ENCODE data around the gene ZNF586.
"Not testable (repeated sequence)": the region's sequence is repeated elsewhere in the genome, so short reads cannot be mapped to it uniquely, and the experiment has no call there.

The ZNF586 gene

DNA sequence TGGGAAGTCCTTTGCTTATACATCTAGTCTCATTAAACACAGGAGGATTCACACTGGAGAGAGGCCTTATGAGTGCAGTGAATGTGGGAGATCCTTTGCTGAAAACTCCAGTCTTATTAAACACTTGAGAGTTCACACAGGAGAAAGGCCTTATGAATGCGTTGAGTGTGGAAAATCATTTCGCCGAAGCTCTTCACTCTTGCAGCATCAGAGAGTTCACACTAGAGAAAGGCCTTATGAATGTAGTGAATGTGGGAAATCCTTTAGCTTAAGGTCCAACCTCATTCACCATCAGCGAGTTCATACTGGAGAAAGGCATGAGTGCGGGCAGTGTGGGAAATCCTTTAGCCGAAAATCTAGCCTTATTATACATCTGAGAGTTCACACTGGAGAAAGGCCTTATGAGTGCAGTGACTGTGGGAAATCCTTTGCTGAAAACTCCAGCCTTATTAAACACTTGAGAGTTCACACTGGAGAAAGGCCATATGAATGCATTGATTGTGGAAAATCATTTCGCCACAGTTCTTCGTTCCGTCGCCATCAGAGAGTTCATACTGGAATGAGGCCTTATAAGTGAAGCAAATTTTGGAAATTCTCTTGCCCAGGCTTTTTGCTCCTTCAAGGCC is 9.9 kb downstream of the ZNF586 start:
- Histone ChIP-seq H3K4me3 (peak overlapping the region in 8 of 10 experiments; percentile 5 to 46 (median 12); a peak in 11 of 20 replicates), H3K4me2 (no peak overlapping the region), H3K36me3 (peaks cover 91 to 100% (median 99%) of the 10 kb centered on the region in 11 experiments), H3K9me3 (replicated peaks in 1 of 11) (peaks cover 96 to 100% (median 98%) of the 10 kb centered on the region in 11 experiments), H3K4me1 (no peaks in the 10 kb centered on the region), H3K27ac (no peak overlapping the region), H3K27me3 (no peaks in the 10 kb centered on the region; a peak in 1 of 22 replicates), H3K9ac (no peak overlapping the region), H4K20me1 (peaks cover 0 to 62% (median 12%) of the 10 kb centered on the region in 11 experiments; a peak in 11 of 22 replicates)
- TF ChIP-seq Cebpa-rat (IDR thresholded peaks at IDR 0.05): no peak

DNA sequence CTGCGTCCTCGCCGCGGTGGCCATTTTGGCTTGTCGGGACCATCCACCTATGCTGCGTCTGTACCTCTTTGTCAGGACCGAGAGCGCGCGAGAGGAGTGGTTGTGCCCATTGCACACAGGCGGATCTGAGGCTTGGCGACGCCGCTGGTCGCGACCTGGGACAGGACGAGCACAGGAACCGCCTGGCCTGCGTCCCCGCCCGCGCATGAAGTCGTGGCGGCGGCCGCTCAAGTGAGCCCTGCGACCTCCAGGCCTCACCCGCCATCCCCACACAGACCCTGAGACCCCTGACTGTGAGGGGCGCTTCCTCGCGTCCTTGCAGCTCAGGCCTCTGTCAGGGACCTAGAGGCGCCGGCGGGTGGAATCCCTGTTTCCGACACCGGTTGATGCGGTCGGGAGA is 16.8 kb downstream of the ZNF586 start:
- no peak overlapping the region for H3K4me3 ChIP-seq
- no peaks in the 10 kb centered on the region for H3K27me3 ChIP-seq
- no peak for TF ChIP-seq Cebpa-rat (IDR thresholded peaks at IDR 0.05)
- H3K27ac ChIP-seq: no peak overlapping the region
- peaks cover 81 to 98% (median 95%) of the 10 kb centered on the region in 11 experiments for H3K36me3 ChIP-seq
- H4K20me1 ChIP-seq: peaks cover 8 to 72% (median 33%) of the 10 kb centered on the region in 11 experiments; a peak in 20 of 22 replicates
- no peak overlapping the region for H3K4me2 ChIP-seq
- H3K9me3 ChIP-seq (replicated peaks in 1 of 11): peaks cover 44 to 78% (median 57%) of the 10 kb centered on the region in 11 experiments
- H3K4me1 ChIP-seq: no peaks in the 10 kb centered on the region
- H3K9ac ChIP-seq: no peak overlapping the region

DNA sequence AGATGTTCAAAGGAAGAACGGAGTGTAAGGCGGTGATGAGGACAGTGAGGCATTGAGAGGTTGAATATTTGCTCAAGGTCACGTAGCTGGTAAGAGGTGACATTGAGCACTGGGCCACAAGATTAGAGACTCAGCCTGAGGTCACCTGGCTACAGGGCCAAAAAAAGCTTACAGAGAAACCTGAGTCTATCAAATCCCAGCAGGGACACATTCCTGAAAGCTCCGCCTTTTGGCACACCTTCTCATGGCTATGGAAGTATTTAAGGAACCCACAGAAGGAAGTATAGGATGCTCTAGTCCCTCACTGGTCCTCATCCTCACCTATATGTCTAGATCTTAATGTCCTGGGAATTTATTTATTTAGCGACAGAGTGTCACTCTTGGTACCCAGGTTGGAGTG is 17.4 kb downstream of the ZNF586 start:
- no peak for TF ChIP-seq Cebpa-rat (IDR thresholded peaks at IDR 0.05)
- Histone ChIP-seq H3K27me3 (no peaks in the 10 kb centered on the region), H3K9me3 (replicated peaks in 1 of 11) (peaks cover 38 to 72% (median 51%) of the 10 kb centered on the region in 11 experiments), H4K20me1 (peaks cover 8 to 78% (median 37%) of the 10 kb centered on the region in 11 experiments; a peak in 20 of 22 replicates), H3K4me2 (no peak overlapping the region), H3K9ac (no peak overlapping the region), H3K4me3 (no peak overlapping the region), H3K27ac (no peak overlapping the region), H3K4me1 (no peaks in the 10 kb centered on the region), H3K36me3 (peaks cover 80 to 98% (median 95%) of the 10 kb centered on the region in 11 experiments)

DNA sequence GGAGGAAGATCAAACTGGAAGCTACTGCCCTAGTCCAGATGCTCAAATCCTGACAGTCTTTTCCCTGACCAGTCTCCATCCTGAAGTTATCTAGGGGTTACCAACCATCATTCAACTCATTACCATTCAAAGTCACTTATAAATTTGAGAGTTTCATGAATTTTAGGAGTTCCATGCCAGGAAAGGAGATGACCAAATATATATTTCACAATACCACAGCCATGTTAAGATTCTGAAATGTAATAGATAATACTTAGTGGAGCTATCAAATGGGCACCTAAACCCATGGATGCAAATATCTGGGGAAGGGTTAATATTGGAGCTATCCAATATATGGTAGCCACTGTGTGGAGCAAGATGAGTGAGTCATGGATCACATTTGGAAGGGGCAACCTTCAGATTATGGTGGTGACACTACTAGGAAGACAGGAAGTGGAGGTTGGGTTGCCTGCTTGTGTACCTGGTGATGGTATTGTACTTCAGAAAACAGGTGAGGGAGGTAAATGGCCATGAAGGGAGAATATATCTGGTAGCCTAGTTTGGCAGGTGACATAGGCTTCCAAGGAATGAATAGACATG is 18.7 kb downstream of the ZNF586 start:
- Histone ChIP-seq H3K9ac (no peak overlapping the region), H4K20me1 (peaks cover 8 to 91% (median 41%) of the 10 kb centered on the region in 11 experiments; a peak in 20 of 22 replicates)
- TF ChIP-seq Cebpa-rat (IDR thresholded peaks at IDR 0.05): no peak; a peak in 1 of 22 replicates

DNA sequence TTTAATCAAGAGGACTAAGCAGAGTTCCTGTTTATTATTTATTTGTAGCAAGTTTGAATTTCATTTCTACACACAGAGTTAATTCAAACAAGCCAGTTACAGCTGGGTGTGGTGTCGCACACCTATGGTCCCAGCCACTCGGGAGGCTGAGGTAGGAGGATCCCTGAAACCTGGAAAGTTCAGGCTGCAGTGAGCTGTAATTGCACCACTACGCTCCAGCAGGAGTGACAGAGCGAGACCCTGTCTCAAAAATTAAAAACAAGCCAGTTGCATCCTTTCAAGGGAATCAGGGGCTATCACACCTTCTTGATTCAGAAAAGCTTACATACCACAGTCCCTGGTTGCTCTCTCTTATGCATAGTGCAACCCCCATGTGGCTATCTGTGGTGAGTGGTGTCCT is 19.8 kb downstream of the ZNF586 start:
- peaks cover 17 to 50% (median 29%) of the 10 kb centered on the region in 11 experiments for H3K9me3 ChIP-seq (replicated peaks in 1 of 11)
- TF ChIP-seq Cebpa-rat (IDR thresholded peaks at IDR 0.05): no peak
- peaks cover 85 to 98% (median 95%) of the 10 kb centered on the region in 11 experiments for H3K36me3 ChIP-seq
- H3K27me3 ChIP-seq: no peaks in the 10 kb centered on the region
- no peak overlapping the region for H3K4me2 ChIP-seq
- no peak overlapping the region for H3K27ac ChIP-seq
- no peaks in the 10 kb centered on the region for H3K4me1 ChIP-seq
- no peak overlapping the region for H3K9ac ChIP-seq
- peaks cover 8 to 94% (median 41%) of the 10 kb centered on the region in 11 experiments; a peak in 20 of 22 replicates for H4K20me1 ChIP-seq
- H3K4me3 ChIP-seq: no peak overlapping the region

More for the DNA sequence above, 18.7 kb downstream of the ZNF586 start:
- H3K4me3 ChIP-seq: no peak overlapping the region
- peaks cover 28 to 60% (median 40%) of the 10 kb centered on the region in 11 experiments for H3K9me3 ChIP-seq (replicated peaks in 1 of 11)
- H3K27ac ChIP-seq: no peak overlapping the region
- no peaks in the 10 kb centered on the region for H3K27me3 ChIP-seq
- H3K4me2 ChIP-seq: no peak overlapping the region
- H3K4me1 ChIP-seq: no peaks in the 10 kb centered on the region
- peaks cover 84 to 98% (median 95%) of the 10 kb centered on the region in 11 experiments for H3K36me3 ChIP-seq

DNA sequence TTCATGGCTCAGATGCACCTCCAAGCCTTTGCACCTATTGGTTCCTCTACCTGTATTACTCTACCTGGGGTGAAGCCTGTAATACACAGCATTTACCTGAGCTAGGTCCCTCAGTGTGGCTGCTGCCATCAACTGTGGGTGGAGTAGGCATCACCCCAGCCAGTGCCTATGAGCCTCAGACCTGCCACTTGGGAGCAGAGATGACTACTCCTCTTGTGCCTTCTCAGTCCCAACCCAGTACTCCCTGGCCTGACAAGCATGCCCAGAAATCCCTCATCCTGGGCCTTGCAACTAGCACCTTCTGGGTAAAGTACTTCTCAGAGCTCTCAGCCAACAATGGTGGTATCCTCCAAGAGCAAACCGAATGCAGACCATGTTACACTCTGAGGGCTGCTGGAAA is 27.1 kb downstream of the ZNF586 start:
- Histone ChIP-seq H4K20me1 (peaks cover 0 to 82% (median 36%) of the 10 kb centered on the region in 11 experiments; a peak in 13 of 22 replicates), H3K36me3 (peaks cover 58 to 89% (median 76%) of the 10 kb centered on the region in 11 experiments), H3K4me1 (peaks cover 0 to 37% (median 7%) of the 10 kb centered on the region in 10 experiments; a peak in 10 of 20 replicates)
- H3K4me3 ChIP-seq; H3K9me3 ChIP-seq (replicated peaks in 1 of 11); H3K27me3 ChIP-seq; H3K4me2 ChIP-seq; H3K27ac ChIP-seq; H3K9ac ChIP-seq: not testable (repeated sequence)

DNA sequence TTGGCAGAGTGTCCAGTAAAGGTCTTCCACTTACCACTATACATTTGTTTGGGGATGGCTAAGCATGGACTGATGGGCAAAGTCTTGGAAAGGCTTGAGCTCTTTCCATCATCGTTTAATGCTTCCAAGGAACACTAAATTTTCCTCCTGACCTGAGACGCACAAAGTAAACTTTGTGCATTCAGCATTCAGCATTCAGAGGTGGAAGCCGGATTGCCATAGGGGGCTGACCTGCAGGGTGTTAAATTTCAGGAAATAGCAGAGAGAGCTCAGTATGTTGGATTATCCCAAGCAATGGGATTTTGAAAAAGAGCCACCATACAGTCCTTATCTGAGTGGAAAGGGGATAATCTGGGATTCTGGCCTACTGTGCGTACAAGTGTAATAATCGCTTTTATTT is 31.2 kb downstream of the ZNF586 start:
- Histone ChIP-seq H3K27ac (no peak overlapping the region), H3K9ac (no peak overlapping the region), H3K36me3 (peaks cover 23 to 55% (median 45%) of the 10 kb centered on the region in 11 experiments), H4K20me1 (peaks cover 4 to 82% (median 31%) of the 10 kb centered on the region in 11 experiments; a peak in 16 of 22 replicates), H3K4me1 (peaks cover 0 to 64% (median 19%) of the 10 kb centered on the region in 10 experiments; a peak in 17 of 20 replicates), H3K4me2 (peak overlapping the region in 2 of 11 experiments; percentile 59 to 67; a peak in 2 of 22 replicates), H3K4me3 (no peak overlapping the region), H3K9me3 (replicated peaks in 1 of 11) (no peaks in the 10 kb centered on the region), H3K27me3 (no peaks in the 10 kb centered on the region)
- TF ChIP-seq Cebpa-rat (IDR thresholded peaks at IDR 0.05): no peak

DNA sequence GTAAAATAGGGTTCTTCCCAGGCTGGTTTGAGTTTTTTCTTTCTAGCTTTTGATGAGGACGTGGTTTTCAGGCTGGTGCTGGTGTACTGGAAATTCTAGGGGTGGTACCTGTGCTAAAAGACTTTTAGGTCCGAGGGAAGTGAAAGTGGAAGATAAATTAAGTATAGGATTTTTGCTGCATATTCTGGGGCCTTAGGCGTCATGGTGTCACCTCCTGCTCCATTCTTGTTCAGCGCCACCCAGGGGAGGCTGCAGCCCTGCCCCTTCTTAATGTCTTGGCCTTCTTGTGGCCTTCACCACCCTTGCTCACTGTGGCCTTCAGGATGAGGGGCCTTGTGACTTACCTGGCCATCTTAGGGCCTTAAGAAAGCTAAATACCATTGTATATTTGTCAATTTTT is 32.8 kb downstream of the ZNF586 start:
- Histone ChIP-seq H4K20me1 (peaks cover 5 to 84% (median 34%) of the 10 kb centered on the region in 11 experiments; a peak in 16 of 22 replicates), H3K4me1 (peaks cover 0 to 65% (median 19%) of the 10 kb centered on the region in 10 experiments; a peak in 17 of 20 replicates), H3K9me3 (replicated peaks in 1 of 11) (no peaks in the 10 kb centered on the region), H3K4me2 (peak overlapping the region in 2 of 11 experiments; percentile 26 to 40; a peak in 3 of 22 replicates), H3K4me3 (no peak overlapping the region), H3K27ac (no peak overlapping the region), H3K9ac (no peak overlapping the region), H3K36me3 (peaks cover 25 to 57% (median 46%) of the 10 kb centered on the region in 11 experiments), H3K27me3 (no peaks in the 10 kb centered on the region)
- TF ChIP-seq Cebpa-rat (IDR thresholded peaks at IDR 0.05): no peak

DNA sequence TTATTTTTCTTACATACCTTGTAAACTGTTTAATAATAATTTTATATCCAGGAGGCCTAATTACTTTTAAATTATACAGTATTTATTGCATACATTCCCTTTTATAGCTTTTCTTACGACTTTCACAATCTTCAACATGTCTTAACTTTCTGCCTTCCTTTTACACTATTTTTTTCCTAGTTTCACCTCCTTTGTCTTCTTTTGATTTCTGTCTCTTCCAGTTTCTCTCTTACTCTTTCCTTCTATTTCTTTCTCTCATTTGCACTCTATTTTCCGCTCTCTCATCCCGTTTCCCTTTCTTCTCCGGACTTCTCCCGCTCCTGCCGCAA is 33.8 kb downstream of the ZNF586 start:
- Histone ChIP-seq H3K9me3 (replicated peaks in 1 of 11) (no peaks in the 10 kb centered on the region), H3K36me3 (peaks cover 34 to 62% (median 50%) of the 10 kb centered on the region in 11 experiments), H3K27ac (peak overlapping the region in 10 of 11 experiments; percentile 4 to 65 (median 43); a peak in 9 of 22 replicates), H4K20me1 (peaks cover 5 to 94% (median 39%) of the 10 kb centered on the region in 11 experiments; a peak in 16 of 22 replicates), H3K27me3 (no peaks in the 10 kb centered on the region), H3K4me2 (peak overlapping the region; percentile 35 to 86 (median 73)), H3K9ac (peak overlapping the region; percentile 7 to 76 (median 57); a peak in 20 of 22 replicates), H3K4me3 (peak overlapping the region; percentile 30 to 62 (median 44)), H3K4me1 (peaks cover 0 to 57% (median 17%) of the 10 kb centered on the region in 10 experiments; a peak in 17 of 20 replicates)
- no peak for TF ChIP-seq Cebpa-rat (IDR thresholded peaks at IDR 0.05)
